HG02981 (cell line): ENCODE data around the gene RARS1.

Source experiments
- ATAC-seq: cut with Tn5 transposase; IDR thresholded peaks from one replicate; pipeline ENCODE4 v1.9.1; 2021; ENCODE audit warnings: mild to moderate bottlenecking, moderate library complexity; ENCODE audit not compliant: unreplicated experiment

Gene RARS1

GRCh38 chr5:168552146-168552545 is 65.9 kb downstream of the RARS1 start:
- ATAC-seq, result no peak

- no peak for ATAC-seq
Measured at GRCh38 chr5:168553377-168554130, 67.3 kb downstream of the RARS1 start.

DNA sequence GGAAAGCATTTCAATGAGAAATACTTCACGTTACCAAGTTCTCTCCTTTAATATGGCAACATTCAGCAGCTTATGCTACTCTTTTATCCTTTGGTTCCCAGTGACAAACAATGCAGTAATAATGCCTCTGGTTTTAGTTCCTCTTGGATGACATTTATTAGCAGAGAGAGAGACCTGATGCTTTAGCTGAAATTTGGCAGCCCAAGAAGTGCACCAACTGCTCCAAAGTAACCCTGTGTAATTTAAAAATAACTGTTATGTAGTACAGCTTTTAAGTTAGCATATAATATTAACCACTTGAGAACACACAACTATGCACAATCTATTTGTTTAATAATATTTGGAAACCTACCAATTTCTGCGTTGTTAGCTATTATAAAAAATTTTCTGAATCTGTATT is 71.1 kb downstream of the RARS1 start:
- ATAC-seq, result no peak

GRCh38 chr5:168562279-168562678 is 76.0 kb downstream of the RARS1 start:
- no peak for ATAC-seq

DNA sequence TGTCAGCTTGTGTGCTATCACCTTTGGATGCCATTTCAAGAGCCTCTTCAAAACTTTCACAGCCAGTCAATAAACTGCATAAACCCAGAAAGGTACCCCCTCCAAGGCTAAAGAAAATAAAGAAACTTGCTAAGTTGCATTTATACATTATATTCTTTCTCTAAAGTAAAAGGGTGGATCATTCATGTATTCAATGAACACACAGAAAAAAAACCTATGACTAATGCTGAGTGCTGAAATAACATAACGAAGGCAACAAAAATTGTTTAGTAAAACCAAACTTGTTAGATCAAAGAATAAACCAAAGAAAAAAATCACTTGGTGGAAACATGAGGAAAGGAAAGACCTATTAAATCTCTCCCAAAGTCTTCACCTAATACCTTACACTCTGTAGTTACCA is 77.7 kb downstream of the RARS1 start:
- ATAC-seq, result no peak

DNA sequence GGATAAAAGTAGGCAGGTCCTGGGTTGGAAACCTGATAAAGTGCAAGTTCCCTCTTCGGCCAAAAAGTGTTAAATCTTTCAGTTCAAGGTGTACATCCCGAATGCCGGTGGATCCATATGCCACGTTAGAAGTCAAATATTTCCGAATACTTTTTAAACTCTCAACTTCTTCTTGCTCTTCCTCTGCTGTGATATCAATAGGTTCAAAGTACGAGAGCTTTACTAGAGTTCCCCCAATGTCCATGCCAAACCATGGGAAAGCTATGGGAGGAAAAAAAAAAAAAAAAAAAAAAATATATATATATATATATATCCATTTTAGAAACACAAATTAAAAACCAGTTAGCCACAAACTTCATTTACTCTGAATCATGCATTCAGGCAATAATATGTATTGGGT is 82.5 kb downstream of the RARS1 start:
- no peak for ATAC-seq
